ENCODE results near the gene LAMC2.

DNA sequence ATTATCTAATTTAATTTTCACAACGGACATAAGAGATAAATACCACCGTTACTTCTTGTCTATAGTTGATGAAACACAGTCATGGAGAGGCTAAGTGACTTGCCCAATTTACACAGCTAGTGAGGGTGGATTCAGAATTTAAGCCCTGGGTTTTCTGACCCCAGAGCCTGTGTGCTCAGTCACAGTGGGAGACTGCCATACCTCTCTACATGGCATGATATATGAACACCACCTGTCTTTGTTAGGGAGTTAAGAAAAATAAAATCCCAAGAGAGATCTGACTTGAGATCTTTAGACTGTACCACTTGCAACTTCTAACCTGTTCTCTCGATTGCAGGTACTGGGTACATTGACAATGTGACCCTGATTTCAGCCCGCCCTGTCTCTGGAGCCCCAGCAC lies 40.3 kb downstream of the LAMC2 start:
- TF ChIP-seq, protein P1, sequence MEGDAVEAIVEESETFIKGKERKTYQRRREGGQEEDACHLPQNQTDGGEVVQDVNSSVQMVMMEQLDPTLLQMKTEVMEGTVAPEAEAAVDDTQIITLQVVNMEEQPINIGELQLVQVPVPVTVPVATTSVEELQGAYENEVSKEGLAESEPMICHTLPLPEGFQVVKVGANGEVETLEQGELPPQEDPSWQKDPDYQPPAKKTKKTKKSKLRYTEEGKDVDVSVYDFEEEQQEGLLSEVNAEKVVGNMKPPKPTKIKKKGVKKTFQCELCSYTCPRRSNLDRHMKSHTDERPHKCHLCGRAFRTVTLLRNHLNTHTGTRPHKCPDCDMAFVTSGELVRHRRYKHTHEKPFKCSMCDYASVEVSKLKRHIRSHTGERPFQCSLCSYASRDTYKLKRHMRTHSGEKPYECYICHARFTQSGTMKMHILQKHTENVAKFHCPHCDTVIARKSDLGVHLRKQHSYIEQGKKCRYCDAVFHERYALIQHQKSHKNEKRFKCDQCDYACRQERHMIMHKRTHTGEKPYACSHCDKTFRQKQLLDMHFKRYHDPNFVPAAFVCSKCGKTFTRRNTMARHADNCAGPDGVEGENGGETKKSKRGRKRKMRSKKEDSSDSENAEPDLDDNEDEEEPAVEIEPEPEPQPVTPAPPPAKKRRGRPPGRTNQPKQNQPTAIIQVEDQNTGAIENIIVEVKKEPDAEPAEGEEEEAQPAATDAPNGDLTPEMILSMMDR (conservative IDR thresholded peaks at IDR 0.05 in 1 of 2, IDR thresholded peaks at IDR 0.05 in 1 of 2; ENCODE audit: extremely low read depth in 1 of 2, insufficient read depth in 1 of 2, low read depth in 1 of 2, low read length in 2 of 2), result no peak
- TF ChIP-seq EZH2 (IDR thresholded peaks at IDR 0.05; ENCODE audit: borderline replicate concordance, low read length), result no peak

Data from mammary epithelial cell (primary cell).